Measurements from ENCODE around the gene GRM7.

The GRM7 gene

GRCh38 chr3:7602297-7602696 lies 741.4 kb downstream of the GRM7 start:
- H3K36me3 ChIP-seq (ENCODE audit: control insufficient read depth in 2 of 2, insufficient read depth in 1 of 2, low read length in 2 of 2): no peaks in the 10 kb centered on the region
- H3K4me1 ChIP-seq (ENCODE audit: control insufficient read depth, insufficient read depth, low read length): no peaks in the 10 kb centered on the region
- H3K27ac ChIP-seq (ENCODE audit: extremely low read depth, low read depth, low read length): no peak overlapping the region
- CTCF ChIA-PET: no interaction called here
- POLR2A ChIA-PET: no interaction called here
- H3K9me3 ChIP-seq (ENCODE audit: control insufficient read depth, insufficient read depth, low read depth, low read length): no peaks in the 10 kb centered on the region
- no peak overlapping the region for H3K4me3 ChIP-seq (ENCODE audit: low read depth, low read length)
- TF ChIP-seq ZFHX2 (tag by site-specific recombination; conservative IDR thresholded peaks at IDR 0.05): no peak
- TF ChIP-seq ZNF148 (tag by site-specific recombination; IDR thresholded peaks at IDR 0.05; ENCODE audit: borderline replicate concordance): no peak
- no peak for TF ChIP-seq ZBTB17 (tag by site-specific recombination; IDR thresholded peaks at IDR 0.05)
- no peak for TF ChIP-seq ZNF768 (tag by site-specific recombination; IDR thresholded peaks at IDR 0.05)
- no peak for TF ChIP-seq GLI2 (tag by site-specific recombination; IDR thresholded peaks at IDR 0.05; ENCODE audit: borderline replicate concordance, low read depth)
- no peak for TF ChIP-seq ZNF629 (tag by site-specific recombination; IDR thresholded peaks at IDR 0.05)
- no peak for TF ChIP-seq ZSCAN4 (tag by site-specific recombination; IDR thresholded peaks at IDR 0.05)
- no peak for TF ChIP-seq OVOL3 (tag by site-specific recombination; IDR thresholded peaks at IDR 0.05)
- TF ChIP-seq ZNF501 (tag by site-specific recombination; IDR thresholded peaks at IDR 0.05): no peak
- no peak for TF ChIP-seq ZNF157 (tag by site-specific recombination; IDR thresholded peaks at IDR 0.05)
- TF ChIP-seq HOXD13 (CRISPR knock-in tag; IDR thresholded peaks at IDR 0.05; ENCODE audit: borderline replicate concordance): no peak

GRCh38 chr3:7607083-7607482 lies 746.2 kb downstream of the GRM7 start:
- POLR2A ChIA-PET: no interaction called here
- CTCF ChIA-PET: no interaction called here

More at GRCh38 chr3:7607083-7607482, 746.2 kb downstream of the GRM7 start:
- no peak overlapping the region for H3K4me3 ChIP-seq (ENCODE audit: low read depth, low read length)
- TF ChIP-seq ZFP69B (tag by site-specific recombination; IDR thresholded peaks at IDR 0.05) (no peak), ZNF513 (tag by site-specific recombination; IDR thresholded peaks at IDR 0.05) (no peak), ZNF239 (tag by site-specific recombination; IDR thresholded peaks at IDR 0.05) (no peak), HIC1 (tag by site-specific recombination; IDR thresholded peaks at IDR 0.05) (no peak), ZNF660 (tag by site-specific recombination; IDR thresholded peaks at IDR 0.05) (no peak), KLF9 (tag by site-specific recombination; IDR thresholded peaks at IDR 0.05; ENCODE audit: low read depth) (no peak), ZNF202 (tag by site-specific recombination; IDR thresholded peaks at IDR 0.05; ENCODE audit: borderline replicate concordance) (no peak)
- no peaks in the 10 kb centered on the region for H3K36me3 ChIP-seq (ENCODE audit: control insufficient read depth in 2 of 2, insufficient read depth in 1 of 2, low read length in 2 of 2)
- no peaks in the 10 kb centered on the region for H3K9me3 ChIP-seq (ENCODE audit: control insufficient read depth, insufficient read depth, low read depth, low read length)
- H3K4me1 ChIP-seq (ENCODE audit: control insufficient read depth, insufficient read depth, low read length): no peaks in the 10 kb centered on the region
- H3K27ac ChIP-seq (ENCODE audit: extremely low read depth, low read depth, low read length): no peak overlapping the region
